D721Med (cell line): ENCODE results near the gene UBE2E1.

Experiments
- DNase-seq: peaks from one replicate; pipeline ENCODE4 v3.0.0; 2011; ENCODE audit warnings: low spot score; ENCODE audit not compliant: insufficient read length
- FAIRE-seq: peaks from 2 replicates; lab custom pipeline; 2011; peaks lifted over from hg19 to GRCh38; lab: Jason Lieb, UNC
- TF ChIP-seq, protein P1 (sequence below): IDR thresholded peaks from 2 replicates; pipeline ENCODE4 v1.5.1; 2012; ENCODE audit warnings: mild to moderate bottlenecking, control low read depth; ENCODE audit not compliant: insufficient read depth; ENCODE audit errors: missing control alignments

Gene UBE2E1

DNA sequence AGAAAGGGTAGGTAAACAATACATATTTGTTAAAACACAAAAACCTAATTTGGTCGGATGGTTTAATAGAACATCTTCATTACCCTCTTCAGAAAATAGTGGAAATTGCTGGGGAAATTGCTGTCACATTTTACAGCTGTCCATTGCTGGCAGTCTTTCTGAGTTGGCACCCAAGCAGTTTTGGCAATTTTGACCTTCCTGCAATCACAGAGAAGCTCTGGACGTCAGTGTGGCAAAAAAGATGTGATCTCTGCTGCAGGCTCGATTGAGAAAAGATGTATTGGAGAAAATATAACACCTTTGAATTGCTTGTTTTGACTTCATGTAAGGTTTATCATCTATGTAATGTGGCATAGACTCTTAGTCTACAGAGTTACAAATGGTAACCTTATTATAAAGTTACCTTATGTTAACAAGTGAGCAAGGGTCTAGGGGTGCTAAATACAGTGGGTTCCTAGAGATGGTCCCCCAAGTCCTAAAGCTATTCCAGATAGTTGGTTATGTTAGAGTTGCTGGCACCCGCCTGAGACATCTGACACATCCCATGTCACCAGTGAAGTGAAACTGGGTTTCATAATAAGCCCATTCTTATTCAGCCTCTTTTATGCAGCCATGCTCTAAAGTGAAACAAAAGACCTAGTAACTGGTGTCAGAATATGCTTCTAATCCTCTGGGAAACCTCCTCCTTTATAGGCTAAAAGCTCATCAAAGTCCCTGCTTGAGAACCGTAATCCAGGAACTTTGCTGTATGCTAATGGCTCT is 14.0 kb downstream of the UBE2E1 start:
- no peak for DNase-seq
- TF ChIP-seq, protein P1, sequence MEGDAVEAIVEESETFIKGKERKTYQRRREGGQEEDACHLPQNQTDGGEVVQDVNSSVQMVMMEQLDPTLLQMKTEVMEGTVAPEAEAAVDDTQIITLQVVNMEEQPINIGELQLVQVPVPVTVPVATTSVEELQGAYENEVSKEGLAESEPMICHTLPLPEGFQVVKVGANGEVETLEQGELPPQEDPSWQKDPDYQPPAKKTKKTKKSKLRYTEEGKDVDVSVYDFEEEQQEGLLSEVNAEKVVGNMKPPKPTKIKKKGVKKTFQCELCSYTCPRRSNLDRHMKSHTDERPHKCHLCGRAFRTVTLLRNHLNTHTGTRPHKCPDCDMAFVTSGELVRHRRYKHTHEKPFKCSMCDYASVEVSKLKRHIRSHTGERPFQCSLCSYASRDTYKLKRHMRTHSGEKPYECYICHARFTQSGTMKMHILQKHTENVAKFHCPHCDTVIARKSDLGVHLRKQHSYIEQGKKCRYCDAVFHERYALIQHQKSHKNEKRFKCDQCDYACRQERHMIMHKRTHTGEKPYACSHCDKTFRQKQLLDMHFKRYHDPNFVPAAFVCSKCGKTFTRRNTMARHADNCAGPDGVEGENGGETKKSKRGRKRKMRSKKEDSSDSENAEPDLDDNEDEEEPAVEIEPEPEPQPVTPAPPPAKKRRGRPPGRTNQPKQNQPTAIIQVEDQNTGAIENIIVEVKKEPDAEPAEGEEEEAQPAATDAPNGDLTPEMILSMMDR = no peak
- FAIRE-seq = no peak

DNA sequence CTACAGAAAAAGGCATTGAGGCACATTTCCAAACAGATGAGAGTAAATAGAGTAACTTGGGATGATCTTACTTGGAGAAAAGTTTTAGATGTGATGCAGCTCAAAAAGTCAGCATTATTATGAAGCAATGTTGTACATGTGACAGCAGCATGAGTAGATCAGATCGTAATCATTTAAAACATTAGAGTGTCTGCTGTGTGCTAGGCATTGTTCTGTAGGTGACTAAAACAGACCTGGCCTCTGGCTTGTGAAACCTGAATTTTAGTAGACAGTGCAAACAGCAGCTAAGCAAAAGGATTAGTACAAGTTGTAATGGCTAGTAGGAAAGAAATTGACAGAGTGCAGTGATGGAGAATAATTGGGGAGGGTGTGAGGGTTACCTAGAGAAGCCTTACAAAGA is 15.1 kb downstream of the UBE2E1 start:
- DNase-seq = no peak
- TF ChIP-seq, protein P1 = no peak
- FAIRE-seq = no peak

DNA sequence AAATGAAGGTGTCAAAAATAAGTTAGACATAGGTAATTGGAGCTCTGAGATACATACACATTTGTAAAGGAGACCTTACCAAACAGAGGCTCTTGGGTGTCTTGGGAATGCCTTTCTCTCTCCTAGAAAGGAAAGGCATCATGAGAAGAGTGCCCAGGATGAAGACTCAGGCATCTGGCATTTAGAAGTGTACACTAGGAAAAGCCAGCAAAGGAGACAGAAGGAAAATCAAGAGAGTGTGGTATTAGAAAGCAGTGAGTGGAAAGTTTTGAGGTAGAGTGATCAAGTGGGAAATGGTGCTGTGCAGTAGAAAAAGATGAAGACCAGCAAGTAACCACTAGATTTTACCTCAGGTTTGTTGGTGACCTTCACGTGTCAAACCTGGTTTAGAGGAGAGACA is 16.1 kb downstream of the UBE2E1 start:
- TF ChIP-seq, protein P1 = no peak
- no peak for FAIRE-seq
- DNase-seq = no peak

DNA sequence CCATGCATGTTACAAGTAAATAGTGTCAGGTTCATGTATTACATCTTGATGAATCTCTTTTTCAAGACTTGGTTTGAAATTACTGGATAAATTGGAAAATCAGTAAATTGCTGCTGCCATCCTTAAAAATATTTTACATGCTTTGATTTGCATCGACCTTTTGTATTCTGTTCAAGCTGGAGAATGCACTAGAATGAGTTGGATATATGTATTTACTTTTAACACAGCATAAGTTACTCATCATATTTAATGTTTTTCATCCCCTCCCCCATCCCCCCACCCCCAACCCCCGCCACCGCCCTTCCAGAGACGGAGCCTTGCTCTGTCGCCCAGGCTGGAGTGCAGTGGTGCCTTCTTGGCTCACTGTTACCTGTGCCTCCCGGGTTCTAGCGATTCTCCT is 16.8 kb downstream of the UBE2E1 start:
- DNase-seq (no peak), FAIRE-seq (no peak)
- TF ChIP-seq, protein P1 = no peak

DNA sequence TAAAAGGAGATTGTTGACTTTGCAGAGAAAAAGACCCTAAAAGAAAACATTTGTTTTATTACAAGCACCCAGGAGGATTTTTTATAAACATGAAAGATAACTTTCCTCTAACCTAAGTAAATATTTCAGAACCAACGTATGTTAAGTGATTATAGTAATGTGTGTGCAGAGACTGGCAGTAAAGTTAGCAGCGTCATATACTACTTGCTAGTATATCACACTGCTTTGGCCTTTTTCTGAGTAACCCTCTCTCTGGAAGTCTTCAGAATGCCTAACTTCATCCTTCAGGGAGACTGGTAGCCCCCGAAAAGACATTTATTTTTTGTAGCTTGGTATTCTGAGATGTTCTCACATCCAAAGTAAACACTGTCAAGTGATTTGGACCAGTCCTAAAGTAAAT is 17.9 kb downstream of the UBE2E1 start:
- no peak for FAIRE-seq
- TF ChIP-seq, protein P1 = no peak

DNA sequence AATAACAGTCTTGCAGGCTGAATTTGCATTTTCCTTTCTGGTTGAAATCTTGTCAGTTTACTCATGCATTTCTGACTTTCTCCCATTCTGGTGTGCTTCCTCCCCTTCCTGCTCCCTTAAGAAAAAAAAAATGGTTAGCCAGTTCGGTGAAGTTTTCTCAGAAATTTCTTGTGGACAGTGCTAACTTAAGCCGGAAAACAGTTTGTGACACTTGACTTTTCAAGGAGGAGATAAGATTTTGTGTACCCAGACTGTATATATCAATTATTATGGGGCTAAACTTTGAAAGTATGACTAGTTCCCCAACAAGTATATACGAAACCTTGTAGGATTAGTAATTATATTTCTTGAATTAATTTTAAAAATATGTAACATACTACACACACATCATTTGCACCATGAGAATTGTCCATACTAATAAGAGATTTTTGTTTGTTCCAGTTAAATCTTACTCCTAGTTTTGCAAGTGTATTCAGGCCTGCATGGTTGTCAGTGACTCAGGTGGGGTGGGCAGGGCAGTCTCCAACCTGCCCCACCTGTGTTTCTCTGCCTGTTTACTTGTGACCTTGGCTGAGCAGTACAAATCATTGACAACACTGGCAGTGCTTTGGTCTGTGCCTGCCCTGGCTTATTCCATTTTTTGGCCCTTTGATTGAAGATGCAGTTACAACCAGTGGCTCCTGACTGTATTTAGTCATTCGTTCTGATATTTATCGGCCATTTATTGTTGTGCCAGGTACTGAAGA is 19.1 kb downstream of the UBE2E1 start:
- TF ChIP-seq, protein P1 = no peak
- no peak for DNase-seq
- no peak for FAIRE-seq

More for the DNA sequence above, 17.9 kb downstream of the UBE2E1 start:
- no peak for DNase-seq

DNA sequence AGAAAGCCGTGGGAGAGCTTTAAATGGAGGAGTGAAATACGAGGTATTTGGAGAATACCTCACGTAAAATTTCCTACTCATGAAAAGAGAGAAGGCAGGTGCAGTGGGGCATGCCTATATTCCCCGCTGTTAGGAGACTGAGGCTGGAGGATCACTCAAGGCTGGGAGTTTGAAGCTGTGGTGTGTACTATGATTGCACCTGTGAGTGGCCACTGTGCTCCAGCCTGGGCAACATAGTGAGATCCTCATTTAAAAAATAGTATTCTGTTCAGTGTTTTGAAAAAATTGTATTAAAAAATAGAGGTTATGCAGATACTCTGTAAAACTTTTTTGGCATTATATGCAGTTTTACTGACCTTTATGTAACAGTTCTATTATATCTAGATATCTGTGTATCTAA is 20.0 kb downstream of the UBE2E1 start:
- DNase-seq (no peak), FAIRE-seq (no peak)
- TF ChIP-seq, protein P1 = no peak
